ENCODE results near the gene DPEP1. TPM values are rescaled to one million over a fixed set of nuclear protein-coding genes. Genes with fewer than 3 reads are reported as not detected.

The DPEP1 gene
- total RNA-seq, 1 experiment from 2014 or later, result 1.1 TPM

DNA sequence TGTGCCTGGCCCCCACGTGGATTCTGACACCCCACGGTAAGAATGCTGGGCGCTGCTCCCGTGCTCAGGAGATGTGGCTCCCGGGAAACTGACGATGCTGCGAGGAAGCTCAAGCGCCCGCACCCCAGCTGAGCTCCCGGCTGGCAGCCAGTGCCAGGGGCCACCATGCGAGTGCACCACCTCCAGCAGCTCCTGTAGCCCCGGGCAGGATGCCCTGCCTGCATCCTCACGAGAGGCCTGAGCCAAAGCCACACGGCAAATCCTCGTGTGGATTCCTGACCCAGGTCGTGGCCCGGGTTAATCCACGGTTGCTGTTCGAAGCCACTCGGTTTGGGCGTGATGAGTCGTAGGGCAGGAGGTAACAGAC lies 11.6 kb upstream of the DPEP1 start:
- BruUV-seq (replicated peaks), result no TSS peak
- Histone ChIP-seq H3K4me2 (ENCODE audit: low read length) (peak overlapping the region; percentile 83), H3K27ac (ENCODE audit: low read depth, low read length) (peak overlapping the region; percentile 43), H3K79me2 (ENCODE audit: insufficient read depth, low read length) (no peaks in the 10 kb centered on the region), H3K9me3 (ENCODE audit: control insufficient read depth in 1 of 2, insufficient read depth in 1 of 2, low read depth in 1 of 2, low read length in 2 of 2) (no peaks in the 10 kb centered on the region), H4K20me1 (ENCODE audit: insufficient read depth) (no peaks in the 10 kb centered on the region), H3K4me3 (replicated peaks in 1 of 2; ENCODE audit: low read depth in 1 of 2, low read length in 2 of 2) (peak overlapping the region in 1 of 2 experiments; percentile 49; a peak in 1 of 4 replicates), H3K36me3 (ENCODE audit: control insufficient read depth in 1 of 2, insufficient read depth in 2 of 2, low read length in 2 of 2) (no peaks in the 10 kb centered on the region), H3K9ac (ENCODE audit: low read length) (no peak overlapping the region), H3K9me2 (ENCODE audit: insufficient read depth) (no peaks in the 10 kb centered on the region), H3K4me1 (ENCODE audit: control insufficient read depth in 1 of 2, insufficient read depth in 2 of 2, low read length in 2 of 2) (peaks cover 28 to 57% of the 10 kb centered on the region in 2 experiments), H2AFZ (ENCODE audit: low read depth, low read length, poor library complexity, severe bottlenecking) (no peak overlapping the region), H3K27me3 (ENCODE audit: insufficient read depth, low read length) (no peaks in the 10 kb centered on the region)
- DNase-seq (ENCODE audit: low read depth, low spot score) (no peak), ATAC-seq (no peak)
- intact Hi-C loops (cut with micrococcal nuclease), result no loop called here
- RAD21 ChIA-PET (ENCODE audit: low non-redundant PET in 1 of 2, low total read pairs in 2 of 2, uncharacterized antibody in 2 of 2, unreplicated experiment in 2 of 2), result no interaction called here
- CTCF ChIA-PET, result interaction anchor here (1.0 to 2.0 kb wide), 7 partner anchors 11 to 41 kb away, joined by 3 to 10 read pairs (median 4); partner anchors contain the start of gene DPEP1
- TF ChIP-seq CBX3 (IDR thresholded peaks at IDR 0.05; ENCODE audit: low read depth) (no peak), ZNF274 (IDR thresholded peaks at IDR 0.05; ENCODE audit: low read depth, low read length) (no peak), POLR2AphosphoS5 (IDR thresholded peaks at IDR 0.05; ENCODE audit: low read depth, low read length) (no peak), POLR2A (IDR thresholded peaks at IDR 0.05; ENCODE audit: borderline replicate concordance, extremely low read depth, insufficient read depth, insufficient read length) (no peak), SP1 (IDR thresholded peaks at IDR 0.05; ENCODE audit: low read depth) (no peak), EGR1 (IDR thresholded peaks at IDR 0.05; ENCODE audit: low read depth) (no peak), EZH2 (IDR thresholded peaks at IDR 0.05) (no peak), YY1 (IDR thresholded peaks at IDR 0.05; ENCODE audit: extremely low read depth, insufficient replicate concordance, low read depth, low read length) (no peak), SIN3A (IDR thresholded peaks at IDR 0.05; ENCODE audit: low read depth) (no peak), ELF1 (IDR thresholded peaks at IDR 0.05; ENCODE audit: borderline replicate concordance, low read depth) (no peak), JUND (IDR thresholded peaks at IDR 0.05) (no peak)
- TF ChIP-seq, protein P1, sequence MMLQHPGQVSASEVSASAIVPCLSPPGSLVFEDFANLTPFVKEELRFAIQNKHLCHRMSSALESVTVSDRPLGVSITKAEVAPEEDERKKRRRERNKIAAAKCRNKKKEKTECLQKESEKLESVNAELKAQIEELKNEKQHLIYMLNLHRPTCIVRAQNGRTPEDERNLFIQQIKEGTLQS (IDR thresholded peaks at IDR 0.05), result no peak
- TF ChIP-seq, protein P2, sequence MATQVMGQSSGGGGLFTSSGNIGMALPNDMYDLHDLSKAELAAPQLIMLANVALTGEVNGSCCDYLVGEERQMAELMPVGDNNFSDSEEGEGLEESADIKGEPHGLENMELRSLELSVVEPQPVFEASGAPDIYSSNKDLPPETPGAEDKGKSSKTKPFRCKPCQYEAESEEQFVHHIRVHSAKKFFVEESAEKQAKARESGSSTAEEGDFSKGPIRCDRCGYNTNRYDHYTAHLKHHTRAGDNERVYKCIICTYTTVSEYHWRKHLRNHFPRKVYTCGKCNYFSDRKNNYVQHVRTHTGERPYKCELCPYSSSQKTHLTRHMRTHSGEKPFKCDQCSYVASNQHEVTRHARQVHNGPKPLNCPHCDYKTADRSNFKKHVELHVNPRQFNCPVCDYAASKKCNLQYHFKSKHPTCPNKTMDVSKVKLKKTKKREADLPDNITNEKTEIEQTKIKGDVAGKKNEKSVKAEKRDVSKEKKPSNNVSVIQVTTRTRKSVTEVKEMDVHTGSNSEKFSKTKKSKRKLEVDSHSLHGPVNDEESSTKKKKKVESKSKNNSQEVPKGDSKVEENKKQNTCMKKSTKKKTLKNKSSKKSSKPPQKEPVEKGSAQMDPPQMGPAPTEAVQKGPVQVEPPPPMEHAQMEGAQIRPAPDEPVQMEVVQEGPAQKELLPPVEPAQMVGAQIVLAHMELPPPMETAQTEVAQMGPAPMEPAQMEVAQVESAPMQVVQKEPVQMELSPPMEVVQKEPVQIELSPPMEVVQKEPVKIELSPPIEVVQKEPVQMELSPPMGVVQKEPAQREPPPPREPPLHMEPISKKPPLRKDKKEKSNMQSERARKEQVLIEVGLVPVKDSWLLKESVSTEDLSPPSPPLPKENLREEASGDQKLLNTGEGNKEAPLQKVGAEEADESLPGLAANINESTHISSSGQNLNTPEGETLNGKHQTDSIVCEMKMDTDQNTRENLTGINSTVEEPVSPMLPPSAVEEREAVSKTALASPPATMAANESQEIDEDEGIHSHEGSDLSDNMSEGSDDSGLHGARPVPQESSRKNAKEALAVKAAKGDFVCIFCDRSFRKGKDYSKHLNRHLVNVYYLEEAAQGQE (IDR thresholded peaks at IDR 0.05; ENCODE audit: low read depth), result no peak
- TF ChIP-seq, protein P3, sequence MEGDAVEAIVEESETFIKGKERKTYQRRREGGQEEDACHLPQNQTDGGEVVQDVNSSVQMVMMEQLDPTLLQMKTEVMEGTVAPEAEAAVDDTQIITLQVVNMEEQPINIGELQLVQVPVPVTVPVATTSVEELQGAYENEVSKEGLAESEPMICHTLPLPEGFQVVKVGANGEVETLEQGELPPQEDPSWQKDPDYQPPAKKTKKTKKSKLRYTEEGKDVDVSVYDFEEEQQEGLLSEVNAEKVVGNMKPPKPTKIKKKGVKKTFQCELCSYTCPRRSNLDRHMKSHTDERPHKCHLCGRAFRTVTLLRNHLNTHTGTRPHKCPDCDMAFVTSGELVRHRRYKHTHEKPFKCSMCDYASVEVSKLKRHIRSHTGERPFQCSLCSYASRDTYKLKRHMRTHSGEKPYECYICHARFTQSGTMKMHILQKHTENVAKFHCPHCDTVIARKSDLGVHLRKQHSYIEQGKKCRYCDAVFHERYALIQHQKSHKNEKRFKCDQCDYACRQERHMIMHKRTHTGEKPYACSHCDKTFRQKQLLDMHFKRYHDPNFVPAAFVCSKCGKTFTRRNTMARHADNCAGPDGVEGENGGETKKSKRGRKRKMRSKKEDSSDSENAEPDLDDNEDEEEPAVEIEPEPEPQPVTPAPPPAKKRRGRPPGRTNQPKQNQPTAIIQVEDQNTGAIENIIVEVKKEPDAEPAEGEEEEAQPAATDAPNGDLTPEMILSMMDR (IDR thresholded peaks at IDR 0.05 in 2 of 3, conservative IDR thresholded peaks at IDR 0.05 in 1 of 3; ENCODE audit: borderline replicate concordance in 1 of 3, insufficient read depth in 1 of 3, low read depth in 2 of 3, low read length in 2 of 3), result no peak
- TF ChIP-seq, protein P4, sequence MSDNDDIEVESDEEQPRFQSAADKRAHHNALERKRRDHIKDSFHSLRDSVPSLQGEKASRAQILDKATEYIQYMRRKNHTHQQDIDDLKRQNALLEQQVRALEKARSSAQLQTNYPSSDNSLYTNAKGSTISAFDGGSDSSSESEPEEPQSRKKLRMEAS (IDR thresholded peaks at IDR 0.05), result no peak
- TF ChIP-seq, protein P5, sequence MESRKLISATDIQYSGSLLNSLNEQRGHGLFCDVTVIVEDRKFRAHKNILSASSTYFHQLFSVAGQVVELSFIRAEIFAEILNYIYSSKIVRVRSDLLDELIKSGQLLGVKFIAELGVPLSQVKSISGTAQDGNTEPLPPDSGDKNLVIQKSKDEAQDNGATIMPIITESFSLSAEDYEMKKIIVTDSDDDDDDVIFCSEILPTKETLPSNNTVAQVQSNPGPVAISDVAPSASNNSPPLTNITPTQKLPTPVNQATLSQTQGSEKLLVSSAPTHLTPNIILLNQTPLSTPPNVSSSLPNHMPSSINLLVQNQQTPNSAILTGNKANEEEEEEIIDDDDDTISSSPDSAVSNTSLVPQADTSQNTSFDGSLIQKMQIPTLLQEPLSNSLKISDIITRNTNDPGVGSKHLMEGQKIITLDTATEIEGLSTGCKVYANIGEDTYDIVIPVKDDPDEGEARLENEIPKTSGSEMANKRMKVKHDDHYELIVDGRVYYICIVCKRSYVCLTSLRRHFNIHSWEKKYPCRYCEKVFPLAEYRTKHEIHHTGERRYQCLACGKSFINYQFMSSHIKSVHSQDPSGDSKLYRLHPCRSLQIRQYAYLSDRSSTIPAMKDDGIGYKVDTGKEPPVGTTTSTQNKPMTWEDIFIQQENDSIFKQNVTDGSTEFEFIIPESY (IDR thresholded peaks at IDR 0.05; ENCODE audit: extremely low read depth, insufficient replicate concordance, low read length), result no peak
- POLR2A ChIA-PET, result interaction anchor here (0.7 to 1.8 kb wide), 5 partner anchors 13 to 385 kb away, joined by 3 to 6 read pairs (median 3); partner anchors contain the start of genes CHMP1A and SPATA33
